ENCODE results near the gene SLC22A23.

GRCh38 chr6:3326981-3327380, 129.9 kb downstream of the SLC22A23 start:
- no peak for TF ChIP-seq CTCF (IDR thresholded peaks at IDR 0.05)
- TF ChIP-seq POLR2A (IDR thresholded peaks at IDR 0.05), result no peak

Measured in adrenal gland (tissue), 5 donors.